IPS-11a (cell line): Measurements from ENCODE around the gene THAP3.
"Not testable (repeated sequence)": the region's sequence is repeated elsewhere in the genome, so short reads cannot be mapped to it uniquely, and the experiment has no call there.

Experiments used
- H3K4me3 ChIP-seq: one replicate; pipeline ENCODE4 v1.5.1; 2013; ENCODE audit warnings: low read depth, low read length, control low read depth

Gene THAP3

DNA sequence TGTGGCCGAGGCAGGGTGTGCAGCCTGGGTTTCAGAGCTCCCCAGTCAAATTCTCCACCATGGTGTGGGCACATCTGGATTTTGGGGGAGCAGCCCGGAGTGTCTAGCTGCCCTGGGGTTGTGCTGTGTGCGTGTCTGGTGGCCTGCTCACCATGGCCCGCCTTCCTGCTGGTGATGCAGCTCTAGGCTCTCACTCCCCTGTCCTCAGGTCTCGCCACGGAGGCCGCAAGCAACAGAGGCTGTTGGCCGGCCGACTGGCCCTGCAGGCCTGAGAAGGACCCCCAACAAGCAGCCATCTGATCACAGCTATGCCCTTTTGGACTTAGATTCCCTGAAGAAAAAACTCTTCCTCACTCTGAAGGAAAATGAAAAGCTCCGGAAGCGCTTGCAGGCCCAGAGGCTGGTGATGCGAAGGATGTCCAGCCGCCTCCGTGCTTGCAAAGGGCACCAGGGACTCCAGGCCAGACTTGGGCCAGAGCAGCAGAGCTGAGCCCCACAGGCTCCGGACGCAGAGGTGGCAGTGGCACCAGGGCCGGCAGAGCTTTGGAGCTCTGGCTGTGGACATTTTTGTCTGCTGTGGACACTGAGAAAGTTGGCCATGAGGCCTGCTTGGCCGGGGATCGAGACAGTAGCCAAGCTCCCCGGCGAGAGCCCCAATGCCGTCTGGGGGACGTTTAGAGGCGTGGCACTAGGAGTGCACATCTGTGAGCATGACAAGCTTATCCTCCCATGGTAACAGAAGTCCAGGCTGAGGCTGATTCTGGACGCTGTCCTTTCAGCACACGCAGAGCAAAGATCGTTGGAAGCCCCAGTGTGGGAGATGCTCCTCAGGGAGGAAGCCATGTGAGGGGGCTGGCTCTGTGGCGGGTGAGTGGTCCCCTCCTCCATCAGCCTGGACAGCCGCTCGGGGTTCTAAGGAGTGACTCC lies 8.2 kb downstream of the THAP3 start:
- no peak overlapping the region for H3K4me3 ChIP-seq

DNA sequence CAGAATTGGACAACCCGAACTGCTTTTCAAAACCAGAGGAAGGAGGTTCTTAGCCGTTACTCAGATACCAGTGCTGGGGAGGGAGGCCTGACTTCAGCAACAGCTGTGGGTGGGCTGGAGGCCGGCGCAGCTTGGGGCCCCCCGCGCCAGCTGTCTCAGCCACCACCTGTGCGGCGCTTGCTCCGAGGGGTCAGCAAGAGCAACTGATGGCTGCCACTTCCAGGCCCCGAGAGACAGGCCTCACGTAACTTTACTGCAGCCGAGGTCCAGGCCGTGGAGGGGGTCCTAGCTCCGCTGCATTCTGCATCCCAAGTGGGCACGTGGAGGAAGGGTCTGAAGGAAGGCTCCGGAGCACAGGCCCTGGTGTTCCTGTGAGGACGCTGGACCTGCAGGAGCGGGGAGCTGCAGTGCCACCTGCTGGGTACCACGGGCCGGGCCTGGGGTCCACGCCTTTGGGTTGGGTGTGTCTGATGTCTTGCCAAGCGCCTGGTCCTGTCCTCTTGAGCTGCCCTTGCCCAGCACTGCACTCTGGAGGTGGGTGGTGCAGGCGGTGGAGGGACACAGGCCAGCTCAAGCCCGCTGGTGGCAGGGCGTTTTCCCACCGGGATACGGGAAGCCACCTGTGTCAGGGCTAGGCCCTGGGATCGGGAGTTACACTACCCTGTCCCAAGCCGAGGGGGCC lies 9.8 kb downstream of the THAP3 start:
- H3K4me3 ChIP-seq = no peak overlapping the region

DNA sequence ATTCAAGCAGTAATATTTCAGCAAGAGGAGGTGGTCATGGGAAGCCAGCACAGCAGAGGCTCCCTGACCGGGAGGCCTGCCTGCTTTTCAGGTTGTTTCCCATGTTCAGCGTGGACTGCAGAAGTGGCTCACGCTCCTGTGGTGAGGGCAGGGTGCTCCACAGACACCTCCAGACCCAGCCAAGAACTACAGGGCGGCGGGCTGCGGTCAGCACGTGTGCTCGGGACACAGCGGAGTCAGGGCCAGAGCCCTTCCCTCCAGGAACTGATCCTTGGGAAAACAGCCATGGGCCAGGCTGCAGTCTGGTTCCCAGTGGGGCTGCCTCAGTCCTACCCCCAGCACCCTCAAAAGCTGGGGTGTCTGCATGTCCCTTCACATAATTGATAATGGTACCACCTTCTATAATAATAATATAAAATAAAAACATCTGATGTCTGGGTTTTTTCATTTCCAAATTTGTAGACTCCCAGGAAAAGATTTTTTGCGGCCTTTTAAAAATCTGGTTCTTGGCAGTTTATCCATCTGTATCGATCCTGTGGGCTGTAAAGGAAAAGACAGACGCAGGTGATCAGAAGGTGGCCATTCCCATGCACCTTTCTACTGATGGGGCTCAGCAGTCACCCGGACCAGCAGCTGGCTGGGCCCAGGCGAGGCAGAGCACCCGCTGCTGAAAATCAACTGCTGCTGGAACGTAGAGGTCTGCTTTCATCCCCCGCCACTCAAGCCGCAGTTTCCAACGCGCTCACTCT lies 10.7 kb downstream of the THAP3 start:
- H3K4me3 ChIP-seq = no peak overlapping the region

DNA sequence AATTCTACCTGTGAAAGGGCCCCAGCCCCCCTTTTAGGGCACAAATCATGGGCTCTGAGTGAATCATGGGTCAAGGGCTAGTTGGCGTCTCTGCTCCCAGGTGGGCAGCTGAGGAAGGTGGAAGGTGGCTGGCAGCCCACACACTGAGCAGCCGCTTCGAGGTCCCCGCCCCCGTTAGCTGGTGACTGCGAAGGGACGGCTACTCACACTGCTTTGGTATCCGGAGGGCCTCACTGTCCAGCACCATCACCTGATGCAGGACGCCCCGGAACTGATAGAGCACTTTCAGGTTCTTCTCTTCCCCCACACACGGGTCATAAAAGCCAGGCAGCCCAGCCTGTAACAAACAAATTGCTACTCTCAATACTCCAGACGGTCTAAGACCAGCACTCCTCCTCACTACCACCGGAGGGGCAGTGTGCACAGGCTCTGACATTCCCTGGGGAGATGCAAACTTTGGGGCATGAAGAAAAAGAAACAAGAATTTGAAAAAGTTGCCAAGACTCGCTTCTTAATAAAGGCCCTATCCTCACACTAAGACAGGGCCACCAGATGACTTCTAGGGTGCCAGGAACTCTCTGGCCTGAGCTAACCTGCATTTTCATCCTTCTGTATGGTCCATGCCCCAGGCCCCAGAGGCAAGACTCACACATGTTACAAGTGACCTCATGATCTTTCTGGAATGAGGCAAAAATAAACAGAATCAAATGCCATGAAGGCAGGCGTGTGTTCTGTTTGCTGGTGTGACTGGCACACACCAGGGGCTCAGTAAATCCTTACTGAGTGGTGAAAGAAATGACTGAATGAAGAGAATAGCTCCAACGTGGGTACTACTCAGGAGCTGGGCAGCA lies 11.5 kb downstream of the THAP3 start:
- H3K4me3 ChIP-seq = no peak overlapping the region

DNA sequence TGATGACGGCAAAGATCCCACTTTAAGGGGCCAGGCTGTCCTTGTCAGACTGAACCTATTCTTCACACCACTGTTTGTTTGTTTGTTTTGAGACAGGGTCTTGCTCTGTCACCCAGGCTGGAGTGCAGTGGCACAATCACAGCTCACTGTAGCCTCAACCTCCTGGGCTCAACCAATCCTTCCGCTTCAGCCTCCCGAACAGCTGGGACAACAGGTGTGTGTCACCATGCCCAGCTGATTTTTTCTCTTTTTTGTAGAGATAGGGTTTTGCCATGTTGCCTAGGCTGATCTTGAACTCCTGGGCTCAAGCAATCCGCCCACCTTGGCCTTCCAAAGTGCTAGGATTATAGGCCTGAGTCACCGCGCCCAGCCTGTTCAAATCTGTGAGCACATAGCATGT lies 12.1 kb downstream of the THAP3 start:
- H3K4me3 ChIP-seq = not testable (repeated sequence)

DNA sequence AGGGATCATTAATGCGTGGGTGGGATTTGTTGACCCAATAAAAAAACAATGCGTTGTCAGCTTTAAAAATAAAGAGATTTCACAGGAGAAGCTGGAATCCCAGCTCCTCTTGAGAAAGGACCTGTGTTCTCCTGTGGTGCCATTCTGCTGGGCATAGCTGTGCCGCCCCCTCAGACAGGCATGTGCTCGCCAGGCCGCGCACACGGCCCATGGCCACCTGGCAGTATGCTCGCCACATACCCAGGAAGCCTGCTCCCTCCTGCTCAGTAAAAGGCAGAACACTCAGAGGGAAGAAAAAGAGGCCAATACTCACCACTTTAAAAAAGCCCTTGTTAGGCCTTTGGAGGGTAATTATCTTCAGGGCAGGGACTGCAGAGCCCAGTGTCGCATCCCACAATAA lies 13.1 kb downstream of the THAP3 start:
- H3K4me3 ChIP-seq = no peak overlapping the region

DNA sequence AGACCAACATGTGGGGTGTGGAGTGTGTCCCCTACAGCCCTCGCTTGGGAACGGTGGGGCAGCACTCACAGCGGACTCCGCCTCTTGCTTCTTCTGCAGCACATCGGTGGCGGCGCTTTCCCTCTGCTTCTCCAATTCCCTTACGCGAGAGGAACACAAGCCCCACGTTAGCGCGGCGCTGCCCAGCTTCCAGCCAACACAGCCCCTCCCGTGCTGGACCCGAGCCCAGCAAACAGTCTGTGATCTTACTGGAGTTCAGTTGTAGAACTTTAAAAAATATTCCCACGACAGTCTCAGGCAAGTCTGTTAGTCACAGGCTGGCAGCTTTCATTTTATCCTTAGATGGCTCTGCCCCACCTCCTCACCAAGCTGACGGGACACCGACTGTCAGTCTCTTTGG lies 13.6 kb downstream of the THAP3 start:
- no peak overlapping the region for H3K4me3 ChIP-seq

DNA sequence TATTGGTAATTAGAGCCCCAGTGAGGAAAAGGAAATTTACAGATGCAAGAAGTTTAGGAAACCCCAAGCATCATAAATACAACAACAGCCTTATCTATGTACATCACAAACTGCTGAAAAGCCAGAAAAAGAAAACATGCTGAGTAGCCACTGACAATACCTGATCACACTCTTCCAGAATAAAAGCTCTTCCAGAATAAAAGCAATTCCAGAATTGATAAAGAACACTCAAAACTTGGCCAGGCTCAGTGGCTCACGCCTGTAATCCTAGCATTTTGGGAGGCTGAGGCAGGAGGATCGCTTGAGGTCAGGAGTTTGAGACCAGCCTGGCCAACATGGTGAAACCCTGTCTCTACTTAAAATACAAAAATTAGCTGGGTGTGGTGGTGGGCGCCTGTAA lies 16.2 kb downstream of the THAP3 start:
- H3K4me3 ChIP-seq = not testable (repeated sequence)

DNA sequence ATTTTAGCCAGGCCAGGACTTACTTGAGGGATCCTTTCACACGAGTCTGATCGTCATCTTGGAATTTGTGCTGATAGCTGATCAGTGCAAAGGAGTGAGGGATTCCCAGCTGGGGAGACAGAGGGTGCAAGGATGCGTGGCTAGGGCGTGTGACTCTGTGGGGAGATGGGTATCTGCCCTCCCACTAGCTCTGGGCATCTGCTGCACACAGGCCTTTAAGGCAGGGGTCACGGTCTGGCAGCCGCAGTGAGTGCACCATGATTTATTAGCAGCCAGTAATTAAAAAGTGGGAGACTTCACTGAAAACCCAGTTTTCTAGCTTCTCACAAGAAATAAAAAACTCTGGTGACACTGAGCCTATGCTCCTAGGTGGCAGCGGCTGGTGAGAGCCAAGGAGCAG lies 20.4 kb downstream of the THAP3 start:
- no peak overlapping the region for H3K4me3 ChIP-seq

DNA sequence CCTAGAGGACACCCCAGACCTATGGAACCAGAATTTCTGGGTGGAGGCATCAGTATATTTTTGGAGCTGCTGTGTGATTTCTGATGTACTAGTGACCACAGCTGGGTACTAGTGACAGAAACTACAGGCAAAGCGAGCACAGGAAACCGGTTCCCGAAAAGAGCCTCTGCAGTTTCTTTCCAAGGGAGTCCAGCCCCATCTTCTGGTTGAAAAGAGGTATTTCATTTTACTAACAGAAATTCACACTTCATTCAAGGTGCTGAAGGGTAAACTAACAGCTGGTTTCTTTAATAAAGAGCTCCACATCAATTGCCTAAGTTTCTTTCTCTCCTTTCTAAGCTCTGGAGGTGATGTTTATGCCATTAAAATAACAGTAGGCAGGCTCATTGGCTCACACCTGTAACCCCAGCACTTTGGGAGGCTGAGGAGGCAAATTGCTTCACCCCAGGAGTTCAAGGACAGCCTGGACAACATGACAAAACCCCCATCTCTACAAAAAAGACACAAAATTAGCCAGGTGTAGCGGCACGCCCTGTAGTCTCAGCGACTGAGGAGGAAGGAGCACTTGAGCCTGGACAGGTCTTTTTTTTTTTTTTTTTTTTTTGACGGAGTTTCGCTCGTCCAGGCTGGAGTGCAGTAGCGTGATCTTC lies 22.0 kb downstream of the THAP3 start:
- H3K4me3 ChIP-seq = no peak overlapping the region

DNA sequence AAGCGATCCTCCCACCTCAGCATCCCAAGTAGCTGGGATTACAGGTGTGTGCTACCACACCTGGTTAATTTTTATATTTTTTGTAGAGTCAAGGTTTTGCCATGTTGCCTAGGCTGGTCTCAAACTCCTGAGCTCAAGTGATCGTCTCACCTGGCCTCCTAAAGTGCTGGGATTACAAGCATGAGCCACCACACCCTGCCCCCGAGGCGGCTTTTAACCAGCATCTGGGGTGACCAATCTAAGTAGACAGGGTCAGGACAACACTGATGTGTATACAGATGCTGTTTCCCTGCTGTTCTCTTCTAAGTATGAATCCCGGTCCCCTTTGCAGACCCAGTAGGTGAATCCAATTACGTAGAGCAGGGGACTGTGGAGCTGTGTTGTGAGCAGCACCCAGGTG lies 23.9 kb downstream of the THAP3 start:
- H3K4me3 ChIP-seq = no peak overlapping the region

DNA sequence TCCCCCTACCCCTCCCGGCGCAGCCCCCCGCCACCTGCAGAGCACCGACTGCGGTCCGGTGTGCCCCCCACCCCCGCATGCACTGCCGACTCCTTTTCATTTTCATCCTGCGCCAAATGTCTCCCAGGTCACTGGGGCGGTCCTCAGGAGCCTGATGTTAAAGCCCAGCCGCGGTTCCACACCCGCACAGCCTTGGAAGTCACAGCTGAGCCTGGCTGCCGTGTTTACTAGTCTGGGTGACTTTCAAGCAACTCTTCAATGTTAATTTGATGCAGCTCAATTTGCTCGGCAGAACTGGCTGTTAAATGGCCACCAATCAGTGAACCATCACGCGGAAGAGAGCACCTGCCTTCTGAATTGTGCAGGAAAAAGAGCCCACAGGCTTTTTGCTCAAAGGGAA lies 27.2 kb downstream of the THAP3 start:
- no peak overlapping the region for H3K4me3 ChIP-seq

DNA sequence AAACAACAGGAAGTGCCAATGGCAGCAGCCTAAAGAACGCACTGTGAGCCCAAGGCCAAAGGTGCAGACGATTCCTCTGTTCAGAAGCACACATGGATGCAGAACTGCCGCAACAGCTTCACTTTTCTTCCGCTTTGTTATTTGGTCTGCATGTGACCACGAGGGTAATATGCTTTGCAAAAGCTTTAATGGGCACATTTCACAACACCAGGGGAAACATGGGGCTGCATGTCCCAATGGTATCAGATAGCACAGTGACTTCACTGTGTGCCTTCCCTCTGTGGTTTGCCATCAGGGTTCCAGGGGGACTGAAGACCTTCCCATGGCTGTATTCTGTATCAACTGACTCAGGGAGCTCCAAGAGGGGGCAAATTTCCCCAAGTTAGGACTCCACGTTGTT lies 28.3 kb downstream of the THAP3 start:
- H3K4me3 ChIP-seq = no peak overlapping the region

DNA sequence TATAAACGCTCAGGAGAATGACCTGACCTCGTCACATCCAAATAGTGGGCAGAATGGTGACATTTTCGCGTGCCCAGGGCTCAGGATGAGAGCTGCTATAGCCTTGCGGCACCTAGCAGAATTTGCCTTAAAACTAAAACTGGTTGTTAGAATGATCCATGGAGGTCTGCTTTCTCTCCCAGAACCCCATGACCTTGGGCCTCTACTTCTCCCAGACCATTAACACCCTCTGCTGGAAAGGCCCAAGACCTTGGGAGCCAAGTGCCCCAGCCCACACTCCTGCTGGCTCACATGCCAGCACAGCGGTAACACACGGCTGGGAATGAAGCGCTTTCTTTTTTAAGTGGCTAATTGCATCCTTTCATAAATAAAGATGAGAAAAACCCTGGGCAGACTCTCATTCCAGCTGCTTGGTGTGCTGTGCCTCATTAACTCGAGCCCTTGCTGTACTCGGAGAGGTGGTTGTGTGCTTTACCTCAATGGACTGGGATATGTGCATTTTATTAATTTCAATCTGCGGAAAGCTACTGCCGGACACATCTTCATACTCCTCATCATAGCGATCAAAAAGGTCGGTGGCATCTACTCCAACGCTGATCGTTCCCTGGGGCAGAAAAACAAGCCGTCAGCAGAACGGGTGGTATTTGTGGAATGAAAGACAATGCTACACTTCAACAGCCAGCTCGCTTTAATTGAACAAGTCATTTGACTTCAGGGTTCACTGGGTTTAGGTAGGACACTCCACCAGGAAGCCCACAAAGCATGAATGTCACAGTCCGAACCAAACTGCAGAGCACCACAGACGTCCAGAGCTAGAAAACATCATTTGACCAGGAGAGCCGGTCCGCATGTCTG lies 29.0 kb downstream of the THAP3 start:
- no peak overlapping the region for H3K4me3 ChIP-seq

DNA sequence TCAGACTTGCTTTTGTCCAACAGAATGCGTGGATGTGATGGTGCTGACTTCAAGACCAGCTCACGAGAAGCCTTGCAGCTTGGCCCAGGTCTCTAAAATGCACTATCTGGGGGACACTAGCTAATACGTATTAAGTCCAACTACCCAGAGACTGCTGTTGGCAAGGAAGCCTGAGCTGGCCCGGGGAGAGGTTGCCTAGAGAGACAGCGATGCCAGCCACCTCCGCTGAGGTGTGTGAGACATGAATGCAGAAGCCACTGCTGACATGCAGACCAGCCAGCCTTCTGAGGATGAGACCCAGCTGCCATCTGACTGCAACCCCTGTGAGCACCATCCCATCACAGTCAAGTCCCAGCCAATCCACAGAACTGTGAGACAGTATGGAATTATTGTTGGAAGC lies 32.5 kb downstream of the THAP3 start:
- H3K4me3 ChIP-seq = no peak overlapping the region

DNA sequence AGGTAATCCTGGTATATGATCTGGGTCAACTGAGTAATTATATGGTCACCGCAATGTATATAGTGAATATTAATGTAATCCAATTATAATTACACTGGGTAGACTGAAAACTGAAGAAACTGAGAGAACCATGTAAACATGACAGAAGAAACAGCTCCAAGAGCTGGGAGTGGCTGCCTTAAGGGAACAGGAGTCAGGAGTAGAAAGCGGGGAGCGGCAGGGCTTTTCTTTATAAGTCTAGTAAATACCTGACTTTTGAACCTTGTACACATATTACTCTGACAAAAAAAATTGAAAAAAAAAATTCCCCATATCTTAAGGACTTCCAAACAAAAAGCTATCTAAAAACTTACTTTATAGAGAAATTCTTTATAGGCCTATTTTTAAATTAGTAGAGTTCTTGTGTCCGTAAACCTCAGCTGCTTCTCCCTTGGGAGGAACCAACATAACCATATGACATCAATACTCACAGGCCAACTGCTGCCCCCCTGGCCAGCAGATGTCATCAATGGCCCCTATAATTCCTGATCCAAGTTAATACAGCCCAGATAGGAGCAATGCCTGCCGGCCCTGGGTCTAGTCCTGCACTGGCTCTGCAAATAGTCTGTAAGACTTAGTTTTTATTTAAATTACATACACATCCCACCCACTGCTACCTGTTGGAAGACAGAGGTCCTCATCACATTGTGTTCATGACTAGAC lies 33.8 kb downstream of the THAP3 start:
- no peak overlapping the region for H3K4me3 ChIP-seq

DNA sequence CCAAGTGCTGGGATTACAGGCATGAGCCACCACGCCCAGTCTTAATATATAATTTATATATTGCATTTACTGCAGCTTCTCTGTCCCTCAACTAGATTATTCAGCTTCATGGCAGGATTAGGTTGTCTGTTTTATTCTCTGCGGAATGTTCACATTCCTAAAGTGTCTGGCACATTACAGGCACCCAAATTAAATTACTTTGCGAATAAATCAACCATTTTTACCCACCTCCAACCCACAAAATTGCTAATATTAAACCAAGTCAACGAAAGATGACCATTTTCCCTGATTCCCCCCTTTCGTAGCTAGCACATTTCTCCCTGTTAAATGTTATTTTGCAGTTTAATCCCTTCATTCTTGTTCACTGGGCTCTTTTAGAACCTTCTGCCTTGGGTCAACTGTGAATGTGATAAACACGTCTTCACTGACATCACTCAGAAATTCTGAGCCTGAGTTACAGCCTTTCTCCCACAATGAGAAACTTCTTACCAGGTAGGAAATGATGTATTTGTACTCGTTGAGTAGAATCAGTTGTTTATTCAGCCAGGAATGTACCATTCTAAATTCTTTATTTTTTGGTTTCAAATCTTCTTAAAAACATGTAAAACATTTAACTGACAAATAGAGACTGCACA lies 35.9 kb downstream of the THAP3 start:
- no peak overlapping the region for H3K4me3 ChIP-seq

DNA sequence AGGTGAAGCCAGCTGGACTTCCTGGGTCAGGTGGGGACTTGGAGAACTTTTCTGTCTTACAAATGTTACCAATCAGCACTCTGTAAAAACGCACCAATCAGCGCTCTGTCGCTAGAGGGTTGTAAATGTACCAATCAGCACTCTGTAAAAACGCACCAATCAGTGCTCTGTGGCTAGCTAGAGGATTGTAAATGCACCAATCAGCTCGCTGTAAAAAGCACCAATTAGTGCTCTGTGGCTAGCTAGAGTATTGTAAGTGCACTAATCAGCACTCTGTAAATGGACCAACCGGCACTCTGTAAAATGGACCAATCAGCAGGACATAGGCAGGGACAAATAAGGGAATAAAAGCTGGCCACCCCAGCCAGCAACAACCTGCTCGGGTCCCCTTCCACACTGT lies 37.8 kb downstream of the THAP3 start:
- H3K4me3 ChIP-seq = not testable (repeated sequence)
